Fibroblast of skin of abdomen (primary cell): ENCODE measurements around the gene UBR3.

ENCODE experiments used
- DNase-seq: peaks from one replicate; pipeline ENCODE4 v3.0.0-alpha.2; 2013

Gene UBR3

DNA sequence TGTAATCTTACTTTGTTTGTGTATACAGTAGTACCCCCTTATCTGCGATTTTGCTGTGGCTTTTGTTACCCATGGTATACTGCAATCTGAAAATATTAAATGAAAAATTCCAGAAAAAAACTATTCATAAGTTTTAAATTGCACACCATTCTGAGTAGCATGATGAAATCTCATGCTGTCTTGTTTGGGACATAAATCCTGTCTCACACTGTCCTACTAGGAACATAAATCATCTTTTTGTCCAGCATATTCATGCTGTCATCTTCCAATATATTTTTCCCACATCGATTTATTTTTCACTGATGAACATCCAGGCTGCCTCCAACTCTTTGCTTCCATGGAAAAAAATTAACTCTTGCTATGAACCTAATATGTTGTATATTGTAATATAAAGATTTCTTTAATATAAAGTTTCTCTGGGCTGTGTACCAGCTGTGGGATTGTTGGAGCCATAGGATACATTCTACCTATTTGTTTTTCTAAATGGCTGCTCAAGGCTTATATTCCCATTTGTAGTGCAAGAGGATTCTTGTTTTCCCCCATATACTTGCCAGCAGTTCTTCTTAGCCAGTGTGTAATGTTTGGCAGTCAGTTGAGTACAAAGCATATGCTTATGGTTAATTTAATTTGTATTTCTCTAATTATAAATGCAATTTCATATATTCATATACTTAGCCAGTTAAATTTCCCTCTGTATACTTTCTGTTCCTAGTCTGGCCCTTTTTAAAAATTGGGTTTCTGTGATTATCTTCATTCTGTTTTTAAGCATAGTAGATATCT lies 236.4 kb downstream of the UBR3 start:
- no peak for DNase-seq

DNA sequence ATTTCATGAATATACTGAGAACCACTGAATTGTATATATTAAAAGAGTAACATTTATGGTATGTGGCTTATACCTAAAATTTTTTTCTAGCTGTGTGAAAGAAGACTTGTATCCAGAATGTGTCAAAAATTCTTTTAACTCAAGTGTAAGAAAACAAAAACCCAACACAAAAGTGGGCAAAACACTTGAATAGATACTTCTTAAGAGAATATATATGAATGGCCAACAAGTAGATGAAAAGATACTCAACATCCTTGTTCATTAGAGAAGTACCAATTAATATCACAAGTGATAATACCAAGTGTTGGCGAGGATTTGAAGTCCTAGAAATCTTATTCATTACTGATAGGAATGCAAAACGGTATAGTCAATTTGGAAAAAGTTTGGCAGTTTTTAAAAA lies 243.5 kb downstream of the UBR3 start:
- no peak for DNase-seq

DNA sequence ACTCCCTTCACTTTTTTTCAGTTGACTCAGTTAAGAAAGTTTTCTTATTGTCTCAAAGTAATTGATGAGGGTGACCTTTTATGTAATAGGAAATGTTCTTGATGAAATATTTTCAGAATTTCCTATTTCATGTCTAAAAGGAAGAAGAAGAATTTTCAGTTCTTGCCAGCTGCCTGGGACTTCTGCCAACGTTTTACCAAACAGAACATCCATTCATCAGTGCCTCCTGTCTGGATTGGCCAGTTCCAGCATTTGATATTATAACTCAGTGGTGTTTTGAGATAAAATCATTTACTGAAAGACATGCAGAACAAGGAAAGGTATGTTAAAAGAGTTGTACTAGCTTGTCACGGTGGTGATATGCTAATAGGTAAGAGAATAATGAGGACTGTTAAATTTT lies 246.0 kb downstream of the UBR3 start:
- DNase-seq = peak; percentile 53

DNA sequence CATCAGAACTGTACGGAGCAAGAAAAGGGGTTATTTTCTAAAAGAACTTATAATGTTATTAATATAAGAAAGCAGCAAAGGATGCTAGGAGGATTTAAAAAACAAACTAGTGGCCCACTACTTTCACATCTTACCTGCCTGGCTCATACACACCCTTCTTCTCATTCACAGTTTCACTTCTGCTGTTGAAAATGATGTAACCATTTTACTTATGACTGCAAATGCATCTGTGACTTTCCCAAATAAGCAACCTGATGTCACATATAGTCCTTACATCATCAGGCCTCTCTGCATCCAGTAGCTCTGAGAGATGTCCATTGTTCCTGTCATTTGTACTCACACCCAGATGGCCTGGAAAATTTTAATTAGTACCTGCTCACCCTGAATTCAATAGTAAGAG lies 248.9 kb downstream of the UBR3 start:
- no peak for DNase-seq

DNA sequence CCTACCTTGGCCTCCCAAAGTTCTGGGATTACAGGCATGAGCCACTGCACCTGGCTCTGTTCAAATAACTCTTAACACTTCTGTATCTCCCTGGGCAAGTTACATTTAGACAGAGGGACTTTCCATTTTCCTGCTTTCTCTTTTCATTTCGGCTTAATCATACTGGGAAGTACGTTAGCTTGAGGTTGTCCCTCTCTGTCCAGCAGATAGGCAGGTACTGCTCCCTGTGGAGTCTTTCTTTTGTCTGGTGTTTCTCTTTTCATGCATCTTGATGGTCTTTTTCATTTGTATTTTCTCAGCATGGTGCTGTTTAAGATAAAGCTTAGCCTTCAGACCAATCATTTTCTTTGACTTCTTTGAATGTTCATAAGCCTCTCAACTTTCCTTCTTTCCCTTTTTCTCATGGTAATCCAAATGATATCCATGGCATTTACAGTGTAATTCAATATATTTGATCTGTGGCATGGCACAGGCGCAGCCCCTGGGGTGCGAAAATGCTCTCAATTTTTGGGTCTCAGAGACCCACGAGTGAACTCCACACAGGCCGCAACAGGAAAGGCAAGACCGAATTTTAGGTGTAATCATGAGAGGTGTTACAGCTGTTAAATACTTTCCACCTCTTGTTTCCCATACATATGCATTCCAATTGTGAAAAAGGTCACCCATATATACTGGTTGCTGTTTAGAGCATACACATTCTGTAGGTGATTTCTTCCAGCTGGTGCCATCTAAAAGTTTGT lies 250.7 kb downstream of the UBR3 start:
- no peak for DNase-seq

DNA sequence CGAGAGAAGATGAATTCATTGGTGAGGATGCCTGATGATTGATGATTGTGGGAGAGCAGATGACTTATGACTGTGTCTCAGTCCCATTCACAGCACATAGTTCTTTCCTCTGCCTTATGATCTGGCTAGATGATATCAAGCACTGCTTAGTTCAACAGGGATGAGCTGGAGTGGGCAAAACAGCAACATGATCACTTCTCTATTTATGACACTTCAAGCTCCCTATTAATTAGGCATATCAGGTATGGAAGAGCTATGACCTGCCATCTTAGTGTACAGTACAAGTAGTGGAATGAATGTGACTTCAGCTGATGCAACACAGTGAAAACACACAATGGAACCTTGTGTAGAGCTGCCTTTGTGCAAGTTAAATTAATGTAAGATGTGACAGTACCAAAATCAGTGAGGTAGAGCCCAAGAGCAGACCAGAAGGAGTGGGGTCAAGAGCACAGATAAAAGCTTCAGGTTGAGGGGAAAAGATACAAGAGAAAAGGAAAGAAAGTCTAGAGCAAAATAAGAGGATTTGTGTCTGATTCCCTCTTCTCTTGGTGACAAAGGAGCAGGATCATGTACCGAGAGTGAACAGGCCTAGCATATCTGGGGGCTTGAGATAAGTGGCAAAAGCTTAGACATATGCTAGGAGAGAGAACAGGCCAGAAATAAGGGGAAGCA lies 257.7 kb downstream of the UBR3 start:
- peak; percentile 25 for DNase-seq

DNA sequence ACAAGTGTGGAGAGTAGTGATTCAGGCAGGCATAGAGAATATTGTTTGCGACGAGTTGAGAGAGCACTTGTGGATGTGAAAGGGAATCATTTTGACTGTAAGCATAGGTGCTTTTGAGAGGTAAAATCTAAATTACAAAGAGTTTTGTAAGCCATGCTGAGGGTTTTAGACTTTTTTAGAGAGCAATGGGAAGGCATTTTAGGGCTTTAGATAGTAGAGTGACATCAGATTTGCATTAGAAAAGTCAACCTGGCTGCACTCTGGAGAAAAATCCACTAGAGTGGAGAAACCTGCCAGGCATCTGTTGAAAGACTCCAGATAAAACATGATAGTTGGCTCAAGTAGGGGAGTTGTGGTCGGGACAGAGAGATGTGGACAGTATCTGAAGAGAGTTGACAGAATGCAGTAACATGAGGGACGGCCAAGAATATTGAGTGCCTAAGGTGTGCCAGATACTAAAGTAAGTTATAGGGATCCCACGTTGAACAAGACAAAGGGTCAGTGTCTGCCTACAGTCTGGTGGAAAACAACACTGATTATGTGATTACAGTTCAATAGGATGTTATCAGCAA lies 258.9 kb downstream of the UBR3 start:
- DNase-seq = no peak

DNA sequence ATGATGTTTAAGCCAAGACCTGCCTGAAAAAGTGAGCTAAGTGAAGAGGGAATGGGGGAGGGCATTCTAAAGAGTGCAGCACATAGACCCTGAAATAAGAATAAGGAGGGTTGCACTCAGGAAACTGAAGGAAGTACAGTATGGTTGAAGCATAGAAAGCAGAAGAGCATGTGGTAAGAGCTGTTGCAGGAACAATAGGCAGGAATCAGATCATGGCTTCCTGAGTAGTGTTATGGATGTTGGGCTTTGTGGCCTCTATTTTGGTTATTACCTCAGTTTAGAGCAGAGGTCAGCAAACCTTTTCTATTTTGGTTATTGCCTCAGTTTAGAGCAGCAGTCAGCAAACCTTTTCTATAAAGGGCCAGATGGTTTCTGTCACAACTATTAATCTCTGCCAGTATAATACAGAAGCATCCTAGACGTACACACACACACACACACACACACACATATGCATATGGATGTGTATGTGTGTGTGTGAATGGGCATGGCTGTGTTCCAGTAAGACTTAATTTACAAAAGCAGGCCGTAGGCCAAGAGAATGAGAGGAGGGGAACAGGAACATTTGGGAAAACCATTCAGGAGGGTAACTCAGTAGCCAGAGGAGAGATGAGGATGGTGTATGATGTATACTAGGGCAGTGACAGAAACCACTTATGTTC lies 259.6 kb downstream of the UBR3 start:
- no peak for DNase-seq

DNA sequence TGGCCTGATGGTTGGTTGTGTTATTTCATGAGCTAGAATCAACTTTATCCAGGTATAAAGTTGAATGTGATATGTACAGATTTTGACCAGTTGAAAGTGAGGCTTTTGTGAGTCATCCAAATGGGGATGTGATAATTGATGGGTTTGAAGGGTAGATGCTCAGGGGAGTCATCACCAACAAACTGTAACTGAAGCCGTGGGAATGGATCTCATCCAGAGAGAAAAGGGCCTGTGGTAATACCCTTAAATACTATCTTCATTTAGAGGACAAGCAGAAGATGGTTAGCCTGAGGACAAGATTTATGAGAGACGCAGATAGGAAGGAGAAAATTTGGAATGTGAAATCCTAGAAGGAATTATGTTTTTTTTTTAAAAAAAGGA lies 260.1 kb downstream of the UBR3 start:
- no peak for DNase-seq

DNA sequence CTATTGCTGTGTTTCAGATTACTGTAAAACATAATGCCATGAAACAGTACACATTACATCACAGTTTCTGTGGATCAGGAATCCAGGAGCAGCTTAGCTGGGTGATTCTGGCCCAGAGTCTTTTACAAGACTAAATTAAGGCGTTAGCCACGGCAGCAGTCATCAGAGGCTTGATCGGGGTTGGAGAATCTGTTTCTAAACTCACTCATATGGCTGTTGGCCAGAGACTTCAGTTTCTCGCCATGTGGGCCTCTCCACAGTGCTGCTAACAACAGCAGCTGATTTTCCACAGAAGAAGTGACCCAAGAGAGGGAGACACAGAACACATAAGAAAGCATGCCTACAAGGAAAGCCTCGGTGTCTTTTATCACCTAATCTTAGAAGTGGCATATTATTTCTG lies 261.5 kb downstream of the UBR3 start:
- peak; percentile 20 for DNase-seq

DNA sequence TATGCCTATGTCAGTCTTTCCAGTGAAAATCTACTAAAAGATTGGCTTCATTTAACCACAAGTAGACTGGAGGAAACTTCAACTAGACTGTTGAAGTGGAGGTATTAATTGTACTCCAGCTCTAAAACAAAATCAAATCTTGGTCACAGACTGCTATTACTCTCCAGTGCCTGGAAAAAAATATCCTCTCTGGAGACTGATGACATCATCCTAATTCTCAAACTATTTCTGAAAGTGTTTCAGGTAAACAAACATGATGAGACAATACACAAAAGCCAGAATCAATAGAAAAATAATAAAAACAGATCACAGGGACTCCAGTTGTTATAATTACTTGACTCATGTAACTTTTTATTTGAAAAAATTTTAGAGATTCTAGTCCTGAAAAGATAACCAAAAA lies 263.0 kb downstream of the UBR3 start:
- DNase-seq = no peak

DNA sequence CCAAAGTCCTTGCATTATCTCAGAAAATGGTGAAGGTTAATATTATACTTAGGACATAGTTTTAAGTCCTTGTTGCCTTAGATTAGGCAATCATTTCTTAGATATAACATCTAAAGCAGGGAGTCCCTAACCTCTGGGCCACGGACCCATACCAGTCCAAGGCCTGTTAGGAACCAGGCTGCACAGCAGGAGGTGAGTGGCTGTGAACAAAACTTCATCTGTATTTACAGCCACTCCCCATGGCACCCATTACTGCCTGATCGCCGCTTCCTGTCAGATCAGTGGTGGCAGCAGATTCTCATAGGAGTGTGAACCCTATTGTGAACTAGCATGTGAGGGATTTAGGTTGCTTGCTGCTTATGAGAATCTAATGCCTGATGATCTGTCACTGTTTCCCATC lies 264.2 kb downstream of the UBR3 start:
- DNase-seq = no peak

DNA sequence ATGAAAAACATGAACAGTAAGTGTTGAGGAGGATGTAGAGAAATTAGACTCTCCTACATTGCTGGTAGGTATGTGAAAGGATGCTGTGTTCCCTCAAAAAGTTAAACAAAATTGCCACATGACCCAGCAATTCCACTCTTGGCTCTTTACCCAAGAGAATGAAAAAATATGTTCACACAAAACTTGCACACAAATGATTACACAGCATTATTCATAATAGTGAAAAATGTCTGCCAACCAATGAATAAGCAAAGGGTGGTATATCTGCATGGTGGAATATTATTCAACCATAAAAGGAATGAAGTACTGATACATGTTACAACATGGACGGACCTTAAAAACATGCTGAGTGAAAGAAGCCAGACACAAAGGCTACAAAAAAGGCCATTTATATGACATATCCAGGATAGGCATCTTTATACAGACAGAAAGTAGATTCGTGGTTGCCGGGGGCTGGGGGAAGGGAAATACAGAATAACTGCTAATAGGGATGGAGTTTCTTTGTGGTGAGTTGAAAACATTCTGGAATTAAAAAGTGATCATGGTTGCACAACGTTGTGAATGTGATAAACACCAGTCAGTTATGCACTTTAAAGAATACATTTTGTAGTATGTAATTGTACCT lies 265.3 kb downstream of the UBR3 start:
- DNase-seq = peak; percentile 65

DNA sequence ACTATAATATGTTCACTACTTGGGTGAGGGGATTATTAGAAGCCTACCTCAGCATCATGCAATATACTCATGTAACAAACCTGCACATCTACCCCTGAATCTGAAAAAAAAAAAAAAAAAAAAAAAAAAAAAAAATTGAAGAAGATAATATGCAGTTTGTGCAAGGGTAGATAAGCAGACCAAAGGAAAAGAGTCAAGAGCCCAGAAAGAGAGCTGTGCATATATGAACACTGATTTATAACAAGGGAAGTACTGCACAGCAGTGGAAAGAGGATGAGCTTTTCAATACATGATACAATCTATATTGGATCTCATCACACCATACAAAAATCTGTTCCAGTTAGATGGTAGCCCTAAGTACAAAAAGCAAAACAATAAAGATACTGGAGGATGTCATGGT lies 268.1 kb downstream of the UBR3 start:
- no peak for DNase-seq

DNA sequence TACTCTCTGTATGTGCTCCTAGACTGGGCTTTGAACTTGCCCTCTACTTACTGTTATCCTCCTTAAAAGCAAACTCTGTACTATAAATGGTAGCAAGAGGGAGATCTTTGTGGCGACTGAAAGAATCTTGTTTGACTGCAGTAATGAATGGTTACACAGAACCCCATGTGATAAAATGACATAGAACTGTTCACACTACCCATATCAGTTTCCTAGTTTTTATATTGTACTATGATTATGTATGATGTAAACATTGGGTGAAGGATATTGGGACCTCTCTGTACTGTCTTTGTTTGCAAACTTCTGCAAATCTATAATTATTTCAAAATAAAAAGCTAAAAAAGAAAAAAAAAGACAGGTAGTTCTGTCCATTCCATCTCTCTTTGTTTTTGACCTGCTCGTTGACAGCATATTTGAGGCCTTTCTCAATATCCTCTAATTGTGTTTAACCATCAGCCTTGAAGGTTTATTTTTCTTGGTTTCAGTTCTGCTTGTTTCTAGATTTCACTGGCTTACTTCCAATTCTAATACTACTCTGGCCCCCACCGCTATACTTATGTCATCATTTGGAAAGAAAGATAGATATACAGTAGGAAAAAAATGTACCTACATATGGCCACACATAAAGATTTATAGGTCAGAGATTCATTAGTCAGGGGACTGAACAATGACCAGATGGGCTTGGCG lies 271.5 kb downstream of the UBR3 start:
- no peak for DNase-seq

DNA sequence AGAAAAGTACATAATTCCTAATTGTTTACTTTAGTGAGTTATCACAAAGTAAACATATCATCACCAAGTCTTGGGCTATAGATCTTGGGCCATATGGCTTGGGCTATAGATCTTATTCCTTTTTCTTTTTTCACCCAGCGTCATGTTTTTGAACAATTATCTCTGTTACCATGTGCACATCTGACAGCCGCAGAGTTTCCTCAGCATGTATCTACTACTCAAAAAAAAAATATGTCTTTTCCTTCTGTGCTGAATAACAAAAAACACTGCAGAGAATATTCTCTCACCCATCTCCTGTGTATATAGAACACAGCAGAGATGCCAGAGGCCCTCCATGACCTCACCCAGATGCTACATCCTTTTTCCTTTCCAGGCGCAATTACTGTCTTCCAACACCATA lies 274.5 kb downstream of the UBR3 start:
- no peak for DNase-seq

DNA sequence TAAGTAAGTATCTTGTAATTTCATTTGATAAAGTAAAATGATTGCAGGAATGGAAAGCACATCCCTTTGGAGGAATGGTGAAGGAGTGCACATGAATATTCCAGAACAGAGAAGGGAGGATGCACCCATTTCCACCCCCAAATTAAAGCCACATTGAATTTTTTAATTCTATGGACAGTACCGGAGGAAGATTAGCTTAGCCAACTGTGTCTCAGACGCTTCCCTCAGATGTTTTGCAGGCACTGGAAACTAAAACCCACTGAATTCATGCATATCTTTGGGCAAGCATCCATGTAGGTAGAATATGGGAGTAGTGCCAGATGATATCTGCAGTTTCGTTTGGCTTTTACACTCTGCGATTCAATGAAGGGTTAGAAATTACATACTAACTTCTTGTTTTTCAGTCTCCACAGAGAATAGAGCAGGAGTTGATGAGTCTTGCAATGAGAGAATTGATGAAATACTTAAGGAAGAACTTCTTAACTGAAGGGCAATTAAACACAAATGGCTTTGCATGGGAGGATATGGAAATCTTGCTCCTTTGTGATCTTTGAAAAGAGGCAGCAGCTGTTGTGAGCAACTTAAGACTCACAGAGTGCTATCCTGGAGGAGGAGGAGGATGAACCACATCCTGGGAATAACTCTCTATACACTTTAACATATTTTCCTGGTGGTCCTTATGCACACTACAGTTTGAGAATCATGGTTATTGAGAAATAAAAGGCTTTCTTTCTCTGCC lies 279.0 kb downstream of the UBR3 start:
- DNase-seq = no peak

DNA sequence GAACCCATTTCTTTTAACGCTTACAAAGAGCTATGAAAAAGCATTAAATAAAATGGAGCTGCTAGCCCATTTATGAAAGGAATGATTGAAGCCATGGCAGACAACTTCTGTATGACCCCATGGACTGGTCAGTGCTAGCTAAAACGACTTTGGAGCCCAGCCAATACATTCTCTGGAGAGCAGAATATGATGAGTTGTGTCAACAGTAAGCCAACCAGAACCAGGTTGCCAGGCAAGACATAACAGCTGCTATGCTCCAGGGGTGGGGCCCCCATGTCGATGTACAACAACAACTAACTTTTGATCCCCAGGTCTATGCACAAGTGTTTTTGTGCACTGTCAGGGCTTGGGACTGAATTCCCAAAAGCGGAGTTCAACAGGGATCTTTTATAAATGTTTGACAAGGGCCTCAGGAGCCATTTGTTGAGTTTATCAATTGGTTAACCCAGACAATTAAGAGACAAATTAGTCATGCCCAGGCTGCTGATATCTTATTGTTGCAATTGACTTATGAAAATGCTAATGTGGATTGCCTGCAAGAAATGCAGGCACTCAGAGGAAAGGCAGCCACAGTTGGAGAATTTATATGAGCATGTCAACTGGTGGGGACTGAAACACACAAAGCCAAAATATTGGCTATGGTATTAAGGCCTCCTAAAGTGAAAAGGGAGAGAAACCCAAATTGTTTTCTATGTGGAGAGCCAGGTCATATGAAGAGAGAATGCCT lies 286.1 kb downstream of the UBR3 start:
- DNase-seq = no peak

DNA sequence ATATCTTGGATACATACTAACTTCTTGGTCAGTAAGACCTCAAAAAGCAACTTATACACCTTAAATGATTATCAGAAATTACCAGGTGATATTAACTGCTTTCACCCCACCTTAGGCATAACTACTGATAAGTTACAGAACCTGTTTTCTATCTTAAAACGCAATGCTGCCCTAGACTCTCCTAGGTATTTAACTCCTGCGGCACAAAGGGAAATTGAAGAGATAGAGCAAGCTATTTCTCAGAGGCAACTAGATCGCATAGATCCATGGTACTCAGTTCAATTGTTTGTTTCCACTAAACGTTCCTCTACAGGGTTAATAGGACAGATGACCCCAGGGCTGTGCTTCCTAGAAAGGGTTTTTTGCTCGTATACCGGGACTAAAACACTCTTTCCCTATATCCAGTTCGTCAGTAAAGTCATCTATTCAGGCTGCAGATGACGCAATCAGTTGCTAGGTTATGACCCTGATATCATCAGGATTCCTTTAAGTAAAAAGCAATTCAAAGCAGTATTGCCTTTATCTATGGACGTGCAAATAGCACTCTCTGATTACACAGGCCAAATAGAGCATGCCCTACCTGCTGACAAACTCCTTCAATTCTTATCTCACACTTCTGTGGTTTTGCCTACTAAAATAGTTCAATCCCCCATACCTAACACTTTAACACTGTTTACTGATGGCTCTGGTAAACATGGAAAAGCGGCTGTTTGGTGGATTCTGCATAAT lies 288.4 kb downstream of the UBR3 start:
- no peak for DNase-seq

DNA sequence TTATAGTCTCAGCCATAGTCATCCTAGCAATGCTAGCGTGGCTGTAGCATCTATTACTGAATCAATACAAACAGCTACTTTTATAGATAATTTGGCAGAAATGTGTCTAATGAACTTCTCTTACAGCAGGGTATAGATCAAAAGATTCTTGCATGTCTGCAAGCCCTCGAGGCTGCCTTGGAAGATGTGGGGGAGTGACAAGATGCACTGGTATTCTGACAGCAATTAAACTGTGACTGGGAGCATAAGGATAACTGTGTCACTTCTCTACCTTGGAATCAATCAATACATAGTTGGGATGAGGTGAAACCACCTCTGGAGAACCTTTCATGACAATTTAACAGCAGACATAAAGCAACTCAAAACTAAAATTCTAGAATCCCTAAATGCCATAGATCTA lies 291.4 kb downstream of the UBR3 start:
- DNase-seq = no peak
